Left lung (tissue), 10 donors: ENCODE data around the gene ENAH. TPM values are rescaled to one million over a fixed set of nuclear protein-coding genes. Genes with fewer than 3 reads are reported as not detected.
A peak's percentile ranks its signal among the peaks of the same experiment; 100 is the strongest.

Experiments
- ATAC-seq: fragments of 200-7000 bp; cut with Tn5 transposase; one replicate; pipeline ENCODE4 v1.9.1; 2020; ENCODE audit warnings: moderate library complexity
- DNase-seq, 4 donors: peaks; one replicate each; pipeline ENCODE4 v3.0.0-alpha.2; 2013 to 2020
- H3K27ac ChIP-seq, 2 donors: fragments of 200-600 bp; sonication (generic) in 1 of 2; one replicate each; pipeline versions ENCODE4 v1.5.0 to v1.8.0; 2020 to 2021
- H3K27me3 ChIP-seq, 2 donors: fragments of 200-600 bp; sonication (generic) in 1 of 2; one replicate each; pipeline versions ENCODE4 v1.5.0 to v1.8.0; 2020 to 2021
- H3K36me3 ChIP-seq, 2 donors: fragments of 200-600 bp; sonication (generic) in 1 of 2; one replicate each; pipeline versions ENCODE4 v1.5.0 to v1.8.0; 2020 to 2021
- H3K4me1 ChIP-seq, 2 donors: fragments of 200-600 bp; one replicate each; pipeline ENCODE4 v1.8.0; 2021
- H3K4me3 ChIP-seq, 2 donors: fragments of 200-600 bp; sonication (generic) in 1 of 2; one replicate each; pipeline versions ENCODE4 v1.5.0 to v1.8.0; 2020 to 2021; ENCODE audit warnings: mild to moderate bottlenecking in 1 of 2
- H3K9me3 ChIP-seq, 2 donors: fragments of 200-600 bp; sonication (generic) in 1 of 2; one replicate each; pipeline versions ENCODE4 v1.5.0 to v1.8.0; 2020 to 2021
- intact Hi-C, 2 donors: fragments of 100-400 bp; cut with DNase I; formaldehyde crosslinking; loops; one replicate each; pipeline versions ENCODE4 v1.11.2 to v1.14.2; 2022
- polyA plus RNA-seq, 6 donors: library from polyadenylated mRNA; unstranded; fragments of 120-200 nt; gene quantifications; one replicate each; pipeline ENCODE4 v1.2.1, GENCODE V29; 2013; ENCODE audit not compliant: insufficient read length in 6 of 6
- total RNA-seq, 2 donors: library from RNA; stranded (reverse); fragmentation: NEBNext Ultra II Directional; extraction: Animal tissue kit (Norgen Biotek cat#: 25700); gene quantifications; one replicate each; pipeline ENCODE4 v1.2.1, GENCODE V29; 2021
- TF ChIP-seq, protein P1 (sequence below), 2 donors: fragments of 200-600 bp; sonication (generic) in 1 of 2; IDR thresholded peaks; one replicate each; pipeline versions ENCODE4 v1.5.0 to v1.8.0; 2021; ENCODE audit warnings: antibody characterized with exemption in 2 of 2
- donor health status: DM: no; HTN: yes; CAD: no.
- donor health status: DM: no; HTN: no; CAD: no.

The ENAH gene
- total and polyA plus RNA-seq, 8 donors, result 106 to 255 (median 237) TPM

DNA sequence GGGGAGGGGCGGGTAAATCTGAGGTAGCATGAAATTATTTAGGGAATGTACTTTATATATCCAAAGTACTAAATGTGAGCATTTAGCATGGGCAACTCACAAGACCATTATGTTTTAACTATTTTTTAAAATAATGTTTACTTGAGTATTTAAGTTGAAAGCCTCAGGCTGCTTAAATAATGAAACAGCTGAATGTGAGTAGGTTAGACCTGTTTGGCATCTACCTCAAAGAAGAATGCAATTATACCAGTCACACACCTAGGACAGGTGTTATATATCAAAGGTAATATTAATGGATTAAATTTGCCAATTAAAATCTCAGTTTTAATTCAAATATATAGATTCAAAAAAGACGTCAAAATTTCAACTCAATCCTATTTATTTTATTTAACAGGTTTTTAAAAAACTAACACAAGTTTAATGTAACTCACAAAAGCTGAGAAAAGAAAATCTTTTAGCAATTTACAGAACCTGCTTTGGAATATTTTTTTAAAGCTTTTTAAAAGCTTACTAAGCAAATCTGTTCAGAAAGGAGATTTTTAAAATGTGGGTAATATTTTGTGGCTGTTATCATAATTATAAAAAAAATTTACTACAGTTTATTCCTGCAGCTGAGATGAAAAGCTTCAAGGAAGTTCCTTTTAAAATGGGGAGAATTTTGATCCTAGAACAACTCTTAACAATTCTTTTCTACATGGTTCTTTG lies 120.5 kb downstream of the ENAH start:
- no peaks in the 10 kb centered on the region for H3K9me3 ChIP-seq
- intact Hi-C loops, result no loop called here
- no peak overlapping the region for H3K27ac ChIP-seq
- H3K36me3 ChIP-seq, result no peaks in the 10 kb centered on the region
- TF ChIP-seq, protein P1, sequence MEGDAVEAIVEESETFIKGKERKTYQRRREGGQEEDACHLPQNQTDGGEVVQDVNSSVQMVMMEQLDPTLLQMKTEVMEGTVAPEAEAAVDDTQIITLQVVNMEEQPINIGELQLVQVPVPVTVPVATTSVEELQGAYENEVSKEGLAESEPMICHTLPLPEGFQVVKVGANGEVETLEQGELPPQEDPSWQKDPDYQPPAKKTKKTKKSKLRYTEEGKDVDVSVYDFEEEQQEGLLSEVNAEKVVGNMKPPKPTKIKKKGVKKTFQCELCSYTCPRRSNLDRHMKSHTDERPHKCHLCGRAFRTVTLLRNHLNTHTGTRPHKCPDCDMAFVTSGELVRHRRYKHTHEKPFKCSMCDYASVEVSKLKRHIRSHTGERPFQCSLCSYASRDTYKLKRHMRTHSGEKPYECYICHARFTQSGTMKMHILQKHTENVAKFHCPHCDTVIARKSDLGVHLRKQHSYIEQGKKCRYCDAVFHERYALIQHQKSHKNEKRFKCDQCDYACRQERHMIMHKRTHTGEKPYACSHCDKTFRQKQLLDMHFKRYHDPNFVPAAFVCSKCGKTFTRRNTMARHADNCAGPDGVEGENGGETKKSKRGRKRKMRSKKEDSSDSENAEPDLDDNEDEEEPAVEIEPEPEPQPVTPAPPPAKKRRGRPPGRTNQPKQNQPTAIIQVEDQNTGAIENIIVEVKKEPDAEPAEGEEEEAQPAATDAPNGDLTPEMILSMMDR (IDR thresholded peaks at IDR 0.05), result no peak
- no peaks in the 10 kb centered on the region for H3K27me3 ChIP-seq
- no peak overlapping the region for H3K4me3 ChIP-seq
- H3K4me1 ChIP-seq, result no peaks in the 10 kb centered on the region
- no peak for ATAC-seq
- no peak for DNase-seq

DNA sequence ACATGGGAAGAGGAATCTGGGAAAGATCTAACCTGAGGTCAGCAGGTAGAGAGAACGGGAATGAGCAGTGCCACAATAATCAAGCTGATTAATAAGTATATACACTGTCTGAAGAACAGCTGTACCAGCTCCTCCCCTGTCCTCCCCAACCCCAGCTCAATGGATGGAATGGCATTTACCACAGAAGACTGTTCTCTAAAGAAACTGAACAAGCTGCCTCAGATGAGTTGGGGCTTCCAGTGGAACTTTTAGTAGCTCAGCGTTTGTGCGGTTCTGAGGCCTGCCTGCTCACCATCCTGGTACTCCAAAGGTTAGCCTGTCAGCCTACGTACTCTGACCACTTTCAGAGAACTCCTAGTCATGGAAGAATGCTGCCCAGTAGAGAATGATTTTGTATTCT lies 123.2 kb downstream of the ENAH start:
- Histone ChIP-seq H3K4me3 (no peak overlapping the region), H3K27ac (no peak overlapping the region), H3K9me3 (no peaks in the 10 kb centered on the region), H3K4me1 (no peaks in the 10 kb centered on the region), H3K27me3 (no peaks in the 10 kb centered on the region), H3K36me3 (no peaks in the 10 kb centered on the region)
- intact Hi-C loops, result no loop called here
- no peak for ATAC-seq
- no peak for DNase-seq
- TF ChIP-seq, protein P1 (IDR thresholded peaks at IDR 0.05), result no peak

DNA sequence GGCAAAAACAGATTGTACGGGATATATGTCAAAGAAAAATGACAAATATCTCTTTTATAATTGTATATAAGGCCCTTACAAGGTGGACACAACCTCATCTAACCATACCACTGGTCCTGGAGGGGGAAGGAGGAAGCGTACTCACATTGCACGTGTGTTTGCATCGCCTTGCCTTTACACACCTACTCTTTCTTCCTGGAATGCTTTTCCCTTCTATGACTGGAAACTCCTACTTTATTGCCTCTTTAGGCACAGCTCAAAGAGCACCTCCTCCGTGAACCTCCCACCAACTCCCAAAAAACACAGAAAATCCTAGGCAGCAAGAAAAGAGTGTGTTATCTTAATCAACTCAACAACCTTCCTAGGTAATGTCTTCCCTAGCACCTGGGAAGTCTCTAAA lies 125.3 kb downstream of the ENAH start:
- no peaks in the 10 kb centered on the region for H3K36me3 ChIP-seq
- DNase-seq (no peak), ATAC-seq (no peak)

DNA sequence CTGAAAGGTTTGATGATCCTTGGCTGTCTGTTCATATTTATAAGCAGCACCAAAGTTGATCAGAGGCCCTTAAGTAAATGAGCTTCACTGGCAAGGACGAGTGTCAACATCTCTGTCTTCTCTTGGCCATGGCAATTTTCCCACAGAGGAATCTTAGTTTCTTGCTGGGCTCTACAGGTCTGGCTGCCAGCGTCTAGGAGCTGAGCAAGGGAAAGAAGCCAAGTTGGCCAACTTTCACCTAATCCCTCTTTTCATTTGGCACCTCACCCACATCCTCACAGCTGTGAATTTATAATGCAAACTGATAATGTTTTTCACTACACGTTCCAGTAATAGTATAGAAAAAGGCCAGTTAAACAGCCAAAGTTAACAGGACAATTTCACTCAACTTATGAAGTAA lies 126.0 kb downstream of the ENAH start:
- no peaks in the 10 kb centered on the region for H3K9me3 ChIP-seq
- DNase-seq (no peak), ATAC-seq (no peak)
- H3K36me3 ChIP-seq, result no peaks in the 10 kb centered on the region
- intact Hi-C loops, result no loop called here
- no peaks in the 10 kb centered on the region for H3K4me1 ChIP-seq
- no peak overlapping the region for H3K4me3 ChIP-seq
- no peak overlapping the region for H3K27ac ChIP-seq
- TF ChIP-seq, protein P1 (IDR thresholded peaks at IDR 0.05), result no peak
- H3K27me3 ChIP-seq, result no peaks in the 10 kb centered on the region

More for the DNA sequence above, 125.3 kb downstream of the ENAH start:
- Histone ChIP-seq H3K9me3 (no peaks in the 10 kb centered on the region), H3K4me3 (no peak overlapping the region), H3K27me3 (no peaks in the 10 kb centered on the region), H3K4me1 (no peaks in the 10 kb centered on the region), H3K27ac (no peak overlapping the region)
- TF ChIP-seq, protein P1 (IDR thresholded peaks at IDR 0.05), result no peak
- intact Hi-C loops, result no loop called here

DNA sequence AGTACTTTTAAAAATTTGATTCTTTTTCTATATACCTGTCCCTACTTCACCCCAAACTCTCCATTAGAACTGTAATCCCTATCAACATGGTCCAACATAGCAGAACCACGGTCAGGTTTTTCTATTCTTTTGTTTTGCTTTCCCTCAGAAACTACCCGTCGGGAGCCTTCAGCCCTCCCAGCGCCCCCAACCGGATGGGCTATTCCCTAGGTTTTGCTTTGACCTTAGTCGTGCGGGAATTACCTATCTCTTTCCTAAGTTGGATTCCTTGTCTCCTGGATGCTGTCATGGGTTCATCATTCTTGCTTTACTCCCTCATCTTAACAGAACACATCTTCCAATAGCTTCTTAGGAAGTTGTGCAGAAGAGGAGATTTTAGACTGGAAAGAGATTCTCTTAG lies 127.5 kb downstream of the ENAH start:
- H3K9me3 ChIP-seq, result no peaks in the 10 kb centered on the region
- no peaks in the 10 kb centered on the region for H3K4me1 ChIP-seq
- intact Hi-C loops, result no loop called here
- no peak for ATAC-seq
- H3K27ac ChIP-seq, result no peak overlapping the region
- DNase-seq, result peak in 1 of 4 donors; percentile 47
- H3K36me3 ChIP-seq, result no peaks in the 10 kb centered on the region
- no peak overlapping the region for H3K4me3 ChIP-seq
- TF ChIP-seq, protein P1 (IDR thresholded peaks at IDR 0.05), result no peak
- no peaks in the 10 kb centered on the region for H3K27me3 ChIP-seq
